Tibial nerve (tissue), 3 donors: ENCODE measurements around the gene FAM50A.

Experiments
- CTCF ChIP-seq, 5 experiments: fragments of 200-600 bp in 3 of 5; fragments of 450-650 bp in 2 of 5; sonication (generic) in 3 of 5; IDR thresholded peaks; one replicate each; pipeline ENCODE4 v1.5.1; 2016 to 2019; ENCODE audit warnings: antibody characterized with exemption in 5 of 5, mild to moderate bottlenecking in 3 of 5, moderate library complexity in 2 of 5
- POLR2A ChIP-seq, 2 donors: fragments of 450-650 bp; IDR thresholded peaks; one replicate each; pipeline ENCODE4 v1.6.1; 2017; ENCODE audit warnings: antibody characterized with exemption in 2 of 2, mild to moderate bottlenecking in 2 of 2, moderate library complexity in 2 of 2

GRCh38 chrX:154440623-154441357, 3.2 kb upstream of the FAM50A start:
- TF ChIP-seq POLR2A (IDR thresholded peaks at IDR 0.05) = no peak
- no peak for TF ChIP-seq CTCF (IDR thresholded peaks at IDR 0.05)
